SK-N-SH (cell line): ENCODE measurements around the gene GALNT14.

Source experiments
- CHD2 ChIP-seq: fragments of 150-350 bp; IDR thresholded peaks from 2 replicates; pipeline ENCODE4 v1.6.1; 2018; ENCODE audit warnings: low read length; ENCODE audit not compliant: partially characterized antibody
- CTCF ChIP-seq: fragments of 200-600 bp; sonication (generic); IDR thresholded peaks from 2 replicates; pipeline ENCODE4 v1.6.1; 2017; ENCODE audit warnings: antibody characterized with exemption, mild to moderate bottlenecking, moderate library complexity
- GABPA ChIP-seq: IDR thresholded peaks from 2 replicates; pipeline ENCODE4 v1.4.0; 2012; ENCODE audit warnings: low read depth, mild to moderate bottlenecking
- JUND ChIP-seq: IDR thresholded peaks from 2 replicates; pipeline ENCODE4 v1.4.0; 2012
- MAX ChIP-seq: IDR thresholded peaks from 2 replicates; pipeline ENCODE4 v1.4.0; 2012; ENCODE audit warnings: low read depth
- RAD21 ChIP-seq: IDR thresholded peaks from 2 replicates; pipeline ENCODE4 v1.6.1; 2012; ENCODE audit warnings: mild to moderate bottlenecking, low read length
- RCOR1 ChIP-seq: fragments of 150-350 bp; IDR thresholded peaks from 2 replicates; pipeline ENCODE4 v1.6.1; 2017; ENCODE audit warnings: antibody characterized with exemption, low read length
- RFX5 ChIP-seq: IDR thresholded peaks from 2 replicates; pipeline ENCODE4 v1.6.1; 2012; ENCODE audit warnings: mild to moderate bottlenecking, improper control_type of control experiment, low read length
- TAF1 ChIP-seq: IDR thresholded peaks from 2 replicates; pipeline ENCODE4 v1.6.1; 2012; ENCODE audit warnings: low read depth, mild to moderate bottlenecking, low read length, moderate library complexity, borderline replicate concordance
- YY1 ChIP-seq: IDR thresholded peaks from 2 replicates; pipeline ENCODE4 v1.4.0; 2012; ENCODE audit warnings: low read depth, mild to moderate bottlenecking
- TF ChIP-seq, protein P1 (sequence below): fragments of 150-350 bp; IDR thresholded peaks from 2 replicates; pipeline ENCODE4 v1.6.1; 2017; ENCODE audit warnings: antibody characterized with exemption, low read length, low read depth, borderline replicate concordance

- TF ChIP-seq CTCF (no peak), MAX (no peak), RFX5 (no peak), GABPA (no peak), JUND (no peak), CHD2 (no peak), YY1 (no peak), RCOR1 (no peak), TAF1 (no peak), RAD21 (no peak)
- TF ChIP-seq, protein P1, sequence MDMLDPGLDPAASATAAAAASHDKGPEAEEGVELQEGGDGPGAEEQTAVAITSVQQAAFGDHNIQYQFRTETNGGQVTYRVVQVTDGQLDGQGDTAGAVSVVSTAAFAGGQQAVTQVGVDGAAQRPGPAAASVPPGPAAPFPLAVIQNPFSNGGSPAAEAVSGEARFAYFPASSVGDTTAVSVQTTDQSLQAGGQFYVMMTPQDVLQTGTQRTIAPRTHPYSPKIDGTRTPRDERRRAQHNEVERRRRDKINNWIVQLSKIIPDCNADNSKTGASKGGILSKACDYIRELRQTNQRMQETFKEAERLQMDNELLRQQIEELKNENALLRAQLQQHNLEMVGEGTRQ: no peak
Measured at GRCh38 chr2:30880516-30880915, 257.7 kb downstream of the GALNT14 start.
